HUDEP-2 (cell line): Measurements from ENCODE around the gene MAML2.

Experiments used
- DNase-seq, 76 experiments: peaks; one replicate each; lab custom pipeline; 2025; ENCODE audit not compliant: unreplicated experiment in 76 of 76; lab: John Stamatoyannopoulos, UW

Gene MAML2

GRCh38 chr11:96318850-96319249 is 24.1 kb downstream of the MAML2 start:
- DNase-seq: peak in 17 of 76 experiments; percentile 8 to 53 (median 23)

- DNase-seq: no peak
Measured at GRCh38 chr11:96318399-96318798, 24.6 kb downstream of the MAML2 start.

- peak in 11 of 76 experiments; percentile 10 to 43 (median 27) for DNase-seq
Measured at GRCh38 chr11:96317985-96318384, 25.0 kb downstream of the MAML2 start.

DNA sequence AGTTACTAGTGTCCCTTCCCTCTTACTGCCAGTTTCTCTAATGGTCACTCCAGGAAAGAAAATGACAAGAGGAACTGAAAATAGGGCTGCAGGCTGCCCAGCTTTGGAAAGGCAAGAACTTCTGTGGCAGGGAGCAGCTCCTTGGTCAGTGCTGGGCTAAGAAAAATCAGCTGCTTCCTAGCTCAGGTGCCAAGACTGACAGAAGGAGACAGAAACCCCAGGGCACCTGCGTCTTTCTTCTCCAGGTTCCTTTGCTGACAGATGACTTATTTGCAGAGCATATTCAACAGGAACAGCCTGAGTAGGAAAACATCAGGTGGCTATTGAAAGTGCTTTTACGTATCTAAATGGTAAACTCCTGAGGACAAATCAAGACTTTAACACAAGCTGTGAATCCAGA is 25.4 kb downstream of the MAML2 start:
- DNase-seq: no peak

- DNase-seq: no peak
Measured at GRCh38 chr11:96316869-96317268, 26.1 kb downstream of the MAML2 start.

- DNase-seq: no peak
Measured at GRCh38 chr11:96315476-96315875, 27.5 kb downstream of the MAML2 start.

DNA sequence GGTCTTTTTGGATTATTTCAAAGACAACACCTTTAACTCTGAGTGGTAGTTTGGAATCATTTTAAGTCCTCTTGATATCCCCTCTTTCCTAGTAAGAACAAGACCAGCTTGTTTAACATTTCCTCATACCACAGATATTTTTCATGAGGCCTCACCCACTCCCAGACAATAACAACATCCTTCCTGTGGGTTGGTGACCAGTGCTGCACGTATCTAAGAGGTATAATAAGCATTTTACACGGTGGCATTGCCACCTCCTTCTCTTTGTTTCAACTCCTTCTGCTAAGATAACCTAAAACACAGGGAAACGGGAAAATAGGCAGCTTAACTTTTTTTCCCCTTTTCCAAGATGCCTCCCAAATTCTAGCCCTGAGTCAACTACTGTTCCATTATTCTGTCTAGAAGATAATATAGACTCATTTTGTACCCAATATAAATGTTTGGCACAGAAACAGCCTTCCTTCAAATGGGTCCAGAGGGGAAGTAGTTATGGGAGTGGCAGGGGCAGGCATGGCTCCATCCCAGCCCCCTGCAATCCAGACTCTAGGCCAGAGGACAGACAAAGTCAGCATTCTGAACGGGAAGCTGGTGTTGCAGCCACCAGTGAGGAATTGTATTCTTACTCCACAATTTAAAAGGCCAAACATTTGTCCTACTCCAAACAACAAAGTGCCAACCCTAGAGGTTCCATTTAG is 28.5 kb downstream of the MAML2 start:
- no peak for DNase-seq

DNA sequence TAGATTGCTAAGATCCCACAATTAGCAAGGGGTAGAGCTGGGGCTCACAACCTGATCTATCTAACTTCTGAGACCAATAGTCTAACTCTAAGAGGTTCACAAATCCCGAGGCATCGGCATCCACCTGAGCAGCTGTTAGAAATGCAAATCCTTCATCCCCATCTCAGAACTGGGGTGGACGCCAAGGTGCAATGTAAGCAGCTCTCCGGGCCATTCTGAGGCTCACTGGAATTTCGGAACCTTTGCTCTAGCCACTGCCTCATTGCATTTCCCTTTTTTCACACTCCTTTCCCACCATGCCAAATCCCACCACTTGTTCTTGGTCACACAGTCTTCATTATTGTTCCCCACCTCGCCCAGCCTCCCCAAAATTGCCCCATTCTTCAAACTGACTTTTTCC is 29.8 kb downstream of the MAML2 start:
- DNase-seq: no peak

DNA sequence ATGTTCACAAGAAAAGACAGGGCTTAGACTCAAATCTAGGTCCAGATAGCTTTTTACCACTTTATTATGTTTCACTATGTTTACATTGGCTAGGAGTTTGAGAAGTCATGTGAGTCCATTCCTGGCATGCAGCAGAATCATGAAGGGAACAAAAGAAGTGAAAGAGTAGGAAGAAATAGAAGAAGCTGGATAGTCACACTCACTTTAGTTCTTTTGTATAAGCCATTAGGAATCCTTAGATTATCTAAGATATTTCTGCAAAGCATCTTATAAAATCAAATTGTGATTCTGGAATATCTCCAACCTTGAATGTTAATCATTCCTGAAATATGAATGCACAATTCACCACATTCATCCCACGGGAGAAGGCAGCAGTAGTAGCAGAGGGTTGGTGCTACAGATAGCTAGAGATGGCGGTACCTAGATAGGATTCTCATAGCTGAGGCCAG is 31.9 kb downstream of the MAML2 start:
- DNase-seq: no peak

DNA sequence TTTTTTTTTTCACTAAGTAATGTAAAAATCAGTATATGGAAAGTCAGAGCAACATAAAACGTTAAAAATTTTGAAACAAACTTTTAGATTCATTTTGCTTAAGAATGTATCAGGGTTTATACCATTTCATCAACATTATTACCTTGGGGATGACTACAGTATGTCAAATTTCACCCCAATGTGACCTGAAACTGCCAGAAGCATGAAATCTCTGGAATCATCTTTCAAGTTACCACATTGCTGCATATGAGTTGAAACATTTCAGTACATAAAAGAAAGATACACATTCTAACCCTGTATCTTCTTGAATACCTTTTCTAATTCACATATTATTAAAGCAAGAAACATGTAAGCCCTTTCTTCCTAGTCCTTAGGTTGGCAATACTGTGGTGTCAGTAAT is 32.8 kb downstream of the MAML2 start:
- DNase-seq: no peak

DNA sequence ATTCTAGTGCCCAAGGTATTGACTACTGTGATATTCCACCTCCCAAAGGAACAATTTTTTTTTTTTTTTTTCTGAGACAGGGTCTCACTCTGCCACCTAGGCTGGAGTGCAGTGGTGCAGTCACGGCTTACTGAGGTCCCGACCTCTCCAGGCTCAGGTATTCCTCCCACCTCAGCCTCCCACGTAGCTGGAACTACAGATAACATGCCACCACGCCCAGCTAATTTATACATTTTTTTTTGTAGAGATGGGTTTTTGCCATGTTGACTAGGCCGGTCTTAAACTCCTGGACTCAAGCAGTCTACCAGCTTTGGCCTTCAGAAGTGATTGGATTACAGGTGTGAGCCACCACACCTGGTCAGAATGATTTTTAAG is 33.4 kb downstream of the MAML2 start:
- DNase-seq: no peak

GRCh38 chr11:96309016-96309642 is 33.9 kb downstream of the MAML2 start:
- DNase-seq: no peak

GRCh38 chr11:96307776-96308140 is 35.2 kb downstream of the MAML2 start:
- no peak for DNase-seq

- DNase-seq: peak in 1 of 76 experiments; percentile 7
Measured at GRCh38 chr11:96306933-96307775, 35.8 kb downstream of the MAML2 start.

DNA sequence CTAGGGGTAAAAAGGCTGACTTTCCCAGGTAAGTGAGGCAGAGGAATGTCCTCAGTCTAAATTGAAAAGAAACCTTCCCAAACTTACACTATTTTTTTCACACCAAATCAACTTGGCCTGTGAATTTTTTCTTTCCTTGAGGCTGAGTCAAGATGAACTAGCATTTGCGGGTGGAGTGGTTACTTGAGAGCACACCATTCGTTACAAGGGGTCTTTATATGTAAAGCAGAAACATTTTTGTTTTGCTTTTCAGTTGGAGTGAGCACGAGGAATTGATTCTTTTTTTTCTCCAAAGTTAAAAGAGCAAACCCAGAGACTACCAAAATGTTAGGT is 36.4 kb downstream of the MAML2 start:
- no peak for DNase-seq

DNA sequence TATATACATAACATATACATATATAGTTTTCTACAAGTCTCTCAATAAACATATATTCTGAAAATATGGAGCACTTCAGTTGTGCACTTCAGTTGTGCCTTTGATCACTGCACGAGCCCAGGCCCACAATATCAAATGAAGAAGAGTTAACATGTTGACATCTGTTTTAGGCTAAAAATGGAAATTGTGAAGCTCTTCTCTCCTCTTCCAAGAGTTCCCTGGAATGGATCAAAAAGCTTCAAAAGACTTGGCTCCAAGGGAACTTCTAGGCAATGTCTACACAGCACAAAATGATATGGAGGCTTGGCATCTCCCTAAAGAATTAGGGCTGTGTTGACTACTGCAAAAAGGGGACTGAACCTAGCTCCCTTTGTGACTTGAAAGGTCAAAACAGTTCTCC is 36.9 kb downstream of the MAML2 start:
- no peak for DNase-seq

- no peak for DNase-seq
Measured at GRCh38 chr11:96303980-96304379, 39.0 kb downstream of the MAML2 start.

- peak in 5 of 76 experiments; percentile 8 to 28 (median 12) for DNase-seq
Measured at GRCh38 chr11:96303064-96303463, 39.9 kb downstream of the MAML2 start.

GRCh38 chr11:96301818-96302217 is 41.2 kb downstream of the MAML2 start:
- DNase-seq: no peak

DNA sequence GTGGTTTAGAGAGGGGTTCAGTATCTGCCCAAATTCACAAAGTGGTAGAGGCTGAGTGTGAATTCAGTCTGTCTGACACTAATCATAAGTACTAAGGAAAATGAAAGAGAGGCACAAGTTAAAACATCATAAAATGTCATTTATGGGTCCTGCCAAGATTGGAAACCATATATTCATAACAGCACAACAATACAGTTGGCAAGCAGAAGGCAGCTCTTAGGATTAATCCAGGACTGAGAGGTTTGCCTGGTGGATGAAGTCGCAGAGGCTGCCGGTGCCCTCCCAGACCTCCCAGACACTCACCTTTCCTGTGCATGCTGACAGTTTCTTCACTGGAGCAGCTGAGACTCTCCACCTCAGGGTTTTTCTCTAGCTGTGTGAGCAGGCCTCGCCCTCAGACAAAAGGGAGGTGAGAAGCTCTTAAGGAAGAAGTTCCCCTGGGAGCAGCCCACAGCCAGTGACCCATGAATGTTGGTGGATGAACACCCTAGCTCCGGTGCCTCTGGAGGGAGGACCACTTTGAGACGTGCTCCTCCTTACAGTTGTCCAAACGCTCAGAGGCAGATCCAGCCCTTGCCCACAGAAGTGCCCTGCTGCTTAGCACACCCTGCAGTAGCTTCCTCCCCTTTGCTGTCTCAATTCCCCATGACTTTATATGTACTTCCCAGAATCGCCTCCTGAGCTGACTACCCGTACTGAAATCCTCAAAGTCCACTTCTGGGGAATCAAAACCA is 43.7 kb downstream of the MAML2 start:
- DNase-seq: no peak

- DNase-seq: no peak
Measured at GRCh38 chr11:96295369-96295768, 47.6 kb downstream of the MAML2 start.
